Mesenteric fat pad (tissue), 1 donor: ENCODE data around the gene SHISA5. TPM values are rescaled to one million over a fixed set of nuclear protein-coding genes. Genes with fewer than 3 reads are reported as not detected.
"Not testable (repeated sequence)": the region's sequence is repeated elsewhere in the genome, so short reads cannot be mapped to it uniquely, and the experiment has no call there.

Source experiments
- DNase-seq: peaks from one replicate; pipeline ENCODE4 v3.0.0-alpha.2; 2020; ENCODE audit warnings: low spot score
- total RNA-seq: library from RNA; stranded (reverse); fragmentation: NEBNext Ultra II Directional; extraction: Animal tissue kit (Norgen Biotek cat#: 25700); gene quantifications from one replicate; pipeline ENCODE4 v1.2.1, GENCODE V29; 2021
- donor health status: DM: yes; HTN: yes; CAD: no.

Gene SHISA5
- total RNA-seq, 1 donor from 2014 or later: 170 TPM

- DNase-seq: no peak
These were observed 17.7 kb upstream of the SHISA5 start for GRCh38 chr3:48521635-48522034.

- no peak for DNase-seq
These were observed 15.3 kb upstream of the SHISA5 start for GRCh38 chr3:48519277-48519643.

GRCh38 chr3:48518638-48519276 lies 14.8 kb upstream of the SHISA5 start:
- DNase-seq: no peak

GRCh38 chr3:48518069-48518468 lies 14.1 kb upstream of the SHISA5 start:
- DNase-seq: no peak

GRCh38 chr3:48516571-48516970 lies 12.6 kb upstream of the SHISA5 start:
- no peak for DNase-seq

- DNase-seq: no peak
These were observed 10.7 kb upstream of the SHISA5 start for GRCh38 chr3:48514431-48515227.

- DNase-seq: no peak
These were observed 7.6 kb upstream of the SHISA5 start for GRCh38 chr3:48511551-48511950.

- no peak for DNase-seq
These were observed 3.5 kb upstream of the SHISA5 start for GRCh38 chr3:48507256-48508061.

- DNase-seq: no peak
These were observed 2.1 kb upstream of the SHISA5 start for GRCh38 chr3:48505968-48506504.

GRCh38 chr3:48505146-48505545 lies 1.2 kb upstream of the SHISA5 start:
- no peak for DNase-seq

GRCh38 chr3:48503401-48504050 lies 448 bp downstream of the SHISA5 start:
- no peak for DNase-seq

- no peak for DNase-seq
These were observed 1.2 kb downstream of the SHISA5 start for GRCh38 chr3:48502728-48503168.

- no peak for DNase-seq
These were observed 1.9 kb downstream of the SHISA5 start for GRCh38 chr3:48502121-48502520.

GRCh38 chr3:48501196-48501595 lies 2.8 kb downstream of the SHISA5 start:
- DNase-seq: no peak

GRCh38 chr3:48500656-48501055 lies 3.3 kb downstream of the SHISA5 start:
- no peak for DNase-seq

- no peak for DNase-seq
These were observed 10.8 kb downstream of the SHISA5 start for GRCh38 chr3:48493203-48493501.

GRCh38 chr3:48492461-48493202 lies 11.3 kb downstream of the SHISA5 start:
- no peak for DNase-seq

GRCh38 chr3:48486952-48487351 lies 17.0 kb downstream of the SHISA5 start:
- DNase-seq: no peak

GRCh38 chr3:48482822-48483221 lies 21.2 kb downstream of the SHISA5 start:
- DNase-seq: not testable (repeated sequence)

GRCh38 chr3:48480891-48481290 lies 23.1 kb downstream of the SHISA5 start:
- DNase-seq: not testable (repeated sequence)
